ENCODE data around the gene BPNT1.
"Not testable (repeated sequence)": the region's sequence is repeated elsewhere in the genome, so short reads cannot be mapped to it uniquely, and the experiment has no call there.

BPNT1 gene

GRCh38 chr1:220044678-220045355 is 44.8 kb downstream of the BPNT1 start:
- no peak for TF ChIP-seq CTCF (IDR thresholded peaks at IDR 0.05)
- no peak for TF ChIP-seq ZFX (IDR thresholded peaks at IDR 0.05; ENCODE audit: borderline replicate concordance)
- H3K27ac ChIP-seq, result peak overlapping the region; percentile 94

- no peak for TF ChIP-seq ZFX (IDR thresholded peaks at IDR 0.05; ENCODE audit: borderline replicate concordance)
- no peak for TF ChIP-seq CTCF (IDR thresholded peaks at IDR 0.05)
- H3K27ac ChIP-seq, result no peak overlapping the region
Observed at GRCh38 chr1:220043646-220044045, 45.9 kb downstream of the BPNT1 start.

GRCh38 chr1:220040028-220040596 is 49.5 kb downstream of the BPNT1 start:
- no peak for TF ChIP-seq CTCF (IDR thresholded peaks at IDR 0.05)
- TF ChIP-seq ZFX (IDR thresholded peaks at IDR 0.05; ENCODE audit: borderline replicate concordance), result no peak
- H3K27ac ChIP-seq, result no peak overlapping the region

GRCh38 chr1:220038640-220039039 is 50.9 kb downstream of the BPNT1 start:
- TF ChIP-seq CTCF (IDR thresholded peaks at IDR 0.05), result no peak
- no peak for TF ChIP-seq ZFX (IDR thresholded peaks at IDR 0.05; ENCODE audit: borderline replicate concordance)
- no peak overlapping the region for H3K27ac ChIP-seq

GRCh38 chr1:220037810-220038209 is 51.8 kb downstream of the BPNT1 start:
- not testable (repeated sequence) for H3K27ac ChIP-seq

- TF ChIP-seq CTCF (IDR thresholded peaks at IDR 0.05), result no peak
- no peak for TF ChIP-seq ZFX (IDR thresholded peaks at IDR 0.05; ENCODE audit: borderline replicate concordance)
- no peak overlapping the region for H3K27ac ChIP-seq
Observed at GRCh38 chr1:220032911-220033310, 56.7 kb downstream of the BPNT1 start.

- no peak overlapping the region for H3K27ac ChIP-seq
- TF ChIP-seq ZFX (IDR thresholded peaks at IDR 0.05; ENCODE audit: borderline replicate concordance), result no peak
- no peak for TF ChIP-seq CTCF (IDR thresholded peaks at IDR 0.05)
Observed at GRCh38 chr1:220031287-220031686, 58.3 kb downstream of the BPNT1 start.

Measured in 22Rv1 (cell line).